Uterus (tissue), 2 donors: ENCODE measurements around the gene PARP1.

Experiments used
- CTCF ChIP-seq, 4 experiments: fragments of 200-600 bp in 2 of 4; fragments of 450-650 bp in 2 of 4; sonication (generic) in 2 of 4; IDR thresholded peaks; one replicate each; pipeline ENCODE4 v1.5.1; 2016 to 2019; ENCODE audit warnings: antibody characterized with exemption in 4 of 4, mild to moderate bottlenecking in 2 of 4, moderate library complexity in 1 of 4
- POLR2A ChIP-seq, 2 donors: fragments of 450-650 bp; IDR thresholded peaks; one replicate each; pipeline ENCODE4 v1.6.1; 2016; ENCODE audit warnings: antibody characterized with exemption in 2 of 2, mild to moderate bottlenecking in 1 of 2, moderate library complexity in 1 of 2

DNA sequence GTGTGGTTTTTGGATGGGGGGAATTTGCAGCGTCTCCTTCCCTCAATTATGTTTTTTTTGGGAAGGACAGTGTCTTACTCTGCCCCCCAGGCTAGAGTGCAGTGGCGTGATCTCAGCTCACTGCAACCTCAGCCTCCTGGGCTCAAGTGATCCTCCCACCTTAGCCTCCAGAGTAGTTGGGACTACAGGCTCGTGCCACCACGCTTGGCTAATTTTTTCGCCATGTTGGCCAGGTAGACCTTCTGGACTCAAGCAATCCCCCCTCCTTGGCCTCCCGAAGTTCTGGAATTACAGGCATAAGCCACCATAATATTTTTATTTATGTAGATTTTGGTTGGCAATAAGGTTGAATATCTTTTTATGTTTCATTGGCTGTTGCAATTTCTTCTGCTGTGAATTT is 9.5 kb upstream of the PARP1 start:
- no peak for TF ChIP-seq CTCF (IDR thresholded peaks at IDR 0.05)
- no peak for TF ChIP-seq POLR2A (IDR thresholded peaks at IDR 0.05)
